Panc1 (cell line): ENCODE measurements around the gene YLPM1.

Source experiments
- CTCF ChIP-seq: fragments of 450-650 bp; IDR thresholded peaks from 2 replicates; pipeline ENCODE4 v1.5.1; 2017; ENCODE audit warnings: mild to moderate bottlenecking
- REST ChIP-seq, 2 experiments: IDR thresholded peaks; 2 replicates each; pipeline ENCODE4 v1.6.1; 2011 to 2012; ENCODE audit warnings: low read depth in 2 of 2, control low read depth in 1 of 2, low read length in 1 of 2, mild to moderate bottlenecking in 1 of 2, moderate library complexity in 1 of 2; ENCODE audit not compliant: insufficient read depth in 1 of 2

GRCh38 chr14:74735125-74735524 is 28.0 kb upstream of the YLPM1 start:
- TF ChIP-seq CTCF (no peak), REST (IDR thresholded peaks at IDR 0.05; ENCODE audit: insufficient read depth in 1 of 2, low read depth in 2 of 2, low read length in 1 of 2) (no peak)
